Mucosa of stomach (tissue), 1 donor: ENCODE results near the gene CCDC91.
"Not testable (repeated sequence)": the region's sequence is repeated elsewhere in the genome, so short reads cannot be mapped to it uniquely, and the experiment has no call there.

Experiments
- H3K27me3 ChIP-seq: one replicate; pipeline ENCODE4 v1.7.0; 2013; ENCODE audit warnings: mild to moderate bottlenecking, low read length; ENCODE audit not compliant: control insufficient read depth, insufficient read depth
- H3K36me3 ChIP-seq: one replicate; pipeline ENCODE4 v1.7.0; 2013; ENCODE audit warnings: low read length; ENCODE audit not compliant: control insufficient read depth, insufficient read depth
- H3K4me1 ChIP-seq: one replicate; pipeline ENCODE4 v1.7.0; 2013; ENCODE audit warnings: mild to moderate bottlenecking, low read length; ENCODE audit not compliant: control insufficient read depth, insufficient read depth
- H3K4me3 ChIP-seq: one replicate; pipeline ENCODE4 v1.7.0; 2013; ENCODE audit warnings: low read length
- H3K9ac ChIP-seq: one replicate; pipeline ENCODE4 v1.7.0; 2013; ENCODE audit warnings: mild to moderate bottlenecking, low read length, moderate library complexity
- H3K9me3 ChIP-seq: one replicate; pipeline ENCODE4 v1.7.0; 2013; ENCODE audit warnings: mild to moderate bottlenecking, low read length, moderate library complexity; ENCODE audit not compliant: control insufficient read depth
- donor health status: Pancreatic carcinoma.

Gene CCDC91

GRCh38 chr12:28239918-28240317 lies 49.7 kb downstream of the CCDC91 start:
- H3K27me3 ChIP-seq = no peaks in the 10 kb centered on the region

GRCh38 chr12:28240853-28241252 lies 50.6 kb downstream of the CCDC91 start:
- Histone ChIP-seq H3K9me3 (no peaks in the 10 kb centered on the region), H3K4me1 (peaks cover 9% of the 10 kb centered on the region), H3K27me3 (no peaks in the 10 kb centered on the region), H3K36me3 (no peaks in the 10 kb centered on the region), H3K9ac (no peak overlapping the region), H3K4me3 (no peak overlapping the region)

More at GRCh38 chr12:28239918-28240317, 49.7 kb downstream of the CCDC91 start:
- Histone ChIP-seq H3K4me1 (peaks cover 9% of the 10 kb centered on the region), H3K4me3 (no peak overlapping the region), H3K9me3 (no peaks in the 10 kb centered on the region), H3K9ac (no peak overlapping the region), H3K36me3 (no peaks in the 10 kb centered on the region)

- Histone ChIP-seq H3K9ac (no peak overlapping the region), H3K36me3 (no peaks in the 10 kb centered on the region), H3K4me1 (peaks cover 9% of the 10 kb centered on the region), H3K27me3 (no peaks in the 10 kb centered on the region), H3K4me3 (no peak overlapping the region), H3K9me3 (no peaks in the 10 kb centered on the region)
Measured at GRCh38 chr12:28242129-28242495, 51.9 kb downstream of the CCDC91 start.

GRCh38 chr12:28242496-28243309 lies 52.4 kb downstream of the CCDC91 start:
- H3K27me3 ChIP-seq = no peaks in the 10 kb centered on the region
- no peaks in the 10 kb centered on the region for H3K36me3 ChIP-seq
- peaks cover 9% of the 10 kb centered on the region for H3K4me1 ChIP-seq
- peak overlapping the region; percentile 10 for H3K9ac ChIP-seq
- no peaks in the 10 kb centered on the region for H3K9me3 ChIP-seq
- no peak overlapping the region for H3K4me3 ChIP-seq

- no peak overlapping the region for H3K4me3 ChIP-seq
- no peaks in the 10 kb centered on the region for H3K36me3 ChIP-seq
- no peaks in the 10 kb centered on the region for H3K27me3 ChIP-seq
- H3K9me3 ChIP-seq = no peaks in the 10 kb centered on the region
- H3K4me1 ChIP-seq = peaks cover 9% of the 10 kb centered on the region
- H3K9ac ChIP-seq = no peak overlapping the region
Measured at GRCh38 chr12:28243310-28243633, 53.0 kb downstream of the CCDC91 start.

GRCh38 chr12:28247806-28248205 lies 57.5 kb downstream of the CCDC91 start:
- Histone ChIP-seq H3K4me3 (no peak overlapping the region), H3K4me1 (peaks cover 4% of the 10 kb centered on the region), H3K9ac (no peak overlapping the region), H3K27me3 (no peaks in the 10 kb centered on the region), H3K9me3 (no peaks in the 10 kb centered on the region), H3K36me3 (no peaks in the 10 kb centered on the region)

GRCh38 chr12:28248555-28249145 lies 58.4 kb downstream of the CCDC91 start:
- Histone ChIP-seq H3K4me1 (peaks cover 4% of the 10 kb centered on the region), H3K36me3 (no peaks in the 10 kb centered on the region), H3K9ac (no peak overlapping the region), H3K9me3 (no peaks in the 10 kb centered on the region), H3K27me3 (no peaks in the 10 kb centered on the region), H3K4me3 (no peak overlapping the region)

- no peaks in the 10 kb centered on the region for H3K9me3 ChIP-seq
- H3K36me3 ChIP-seq = no peaks in the 10 kb centered on the region
- peaks cover 4% of the 10 kb centered on the region for H3K4me1 ChIP-seq
- H3K27me3 ChIP-seq = no peaks in the 10 kb centered on the region
- no peak overlapping the region for H3K4me3 ChIP-seq
- H3K9ac ChIP-seq = no peak overlapping the region
Measured at GRCh38 chr12:28253161-28253641, 62.9 kb downstream of the CCDC91 start.

GRCh38 chr12:28257411-28257810 lies 67.2 kb downstream of the CCDC91 start:
- Histone ChIP-seq H3K4me3 (no peak overlapping the region), H3K9me3 (no peaks in the 10 kb centered on the region), H3K27me3 (no peaks in the 10 kb centered on the region), H3K9ac (no peak overlapping the region), H3K4me1 (no peaks in the 10 kb centered on the region), H3K36me3 (no peaks in the 10 kb centered on the region)

- Histone ChIP-seq H3K27me3 (no peaks in the 10 kb centered on the region), H3K4me1 (no peaks in the 10 kb centered on the region), H3K9ac (no peak overlapping the region), H3K36me3 (no peaks in the 10 kb centered on the region), H3K4me3 (no peak overlapping the region), H3K9me3 (no peaks in the 10 kb centered on the region)
Measured at GRCh38 chr12:28258998-28259397, 68.7 kb downstream of the CCDC91 start.

- Histone ChIP-seq H3K4me1 (peaks cover 4% of the 10 kb centered on the region), H3K4me3 (no peak overlapping the region), H3K36me3 (no peaks in the 10 kb centered on the region), H3K27me3 (no peaks in the 10 kb centered on the region), H3K9me3 (no peaks in the 10 kb centered on the region), H3K9ac (no peak overlapping the region)
Measured at GRCh38 chr12:28265435-28266042, 75.3 kb downstream of the CCDC91 start.

GRCh38 chr12:28267920-28268607 lies 77.8 kb downstream of the CCDC91 start:
- not testable (repeated sequence) for H3K9ac ChIP-seq, H3K27me3 ChIP-seq, H3K4me3 ChIP-seq, H3K9me3 ChIP-seq, H3K4me1 ChIP-seq, H3K36me3 ChIP-seq
